Measurements from ENCODE around the gene ECPAS.
"Not testable (repeated sequence)": the region's sequence is repeated elsewhere in the genome, so short reads cannot be mapped to it uniquely, and the experiment has no call there.

ECPAS gene

GRCh38 chr9:111411266-111411665 is 72.9 kb downstream of the ECPAS start:
- no peak for DNase-seq

DNA sequence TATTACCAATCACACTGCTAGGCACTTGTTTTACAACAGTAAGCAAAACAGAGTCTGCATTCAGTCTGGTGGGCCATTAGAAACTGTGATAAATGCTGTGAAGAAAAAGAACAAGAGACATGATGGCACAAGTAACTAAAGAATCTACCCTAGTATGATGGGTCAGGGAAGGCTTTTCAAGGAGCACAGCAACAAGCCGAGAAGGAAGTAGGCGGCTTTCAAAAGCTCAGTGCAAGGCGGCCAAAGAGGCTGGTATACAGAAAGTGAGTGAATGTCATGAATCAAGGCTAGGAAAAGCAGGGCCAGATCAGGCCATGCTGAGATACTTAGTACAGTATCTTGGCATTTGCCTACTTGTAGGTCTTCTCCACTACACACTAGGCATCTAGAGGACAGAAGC is 76.4 kb downstream of the ECPAS start:
- DNase-seq = no peak

DNA sequence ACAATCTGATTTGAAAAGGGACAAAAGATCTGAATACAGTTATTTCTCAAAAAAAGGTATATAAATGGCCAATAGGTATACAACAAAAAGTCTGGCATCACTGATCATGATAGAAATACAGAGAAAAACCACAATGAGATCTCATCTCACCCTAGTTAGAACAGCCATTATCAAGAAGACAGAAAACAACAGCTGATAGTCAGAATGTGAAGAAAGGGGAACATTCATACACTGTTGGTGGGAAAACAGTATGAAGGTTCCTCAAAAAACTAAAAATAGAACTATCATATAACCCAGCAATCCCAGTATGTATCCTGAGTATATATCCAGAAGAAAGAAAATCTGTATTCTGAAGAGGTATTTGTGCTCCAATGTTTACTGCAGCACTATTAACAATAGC is 78.5 kb downstream of the ECPAS start:
- no peak for DNase-seq

DNA sequence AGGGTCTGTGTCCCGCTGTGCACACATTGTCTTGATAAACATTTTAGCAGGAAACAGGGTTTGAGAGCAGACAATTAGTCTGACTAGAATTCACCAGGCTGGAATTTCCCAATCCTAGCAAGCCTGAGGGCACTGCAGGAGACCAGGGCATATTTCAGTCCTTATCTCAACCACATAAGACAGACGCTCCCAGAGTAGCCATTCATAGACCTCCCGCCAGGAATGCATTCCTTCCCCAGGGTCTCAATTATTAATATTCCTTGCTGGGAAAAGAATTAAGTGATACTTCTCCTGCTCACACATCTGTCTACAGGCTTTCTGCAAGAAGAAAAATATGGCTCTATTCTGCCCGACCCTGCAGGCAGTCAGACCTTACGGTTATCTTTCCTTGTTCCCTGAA is 82.7 kb downstream of the ECPAS start:
- not testable (repeated sequence) for DNase-seq

- DNase-seq = no peak
Observed at GRCh38 chr9:111400564-111400898, 83.7 kb downstream of the ECPAS start.

- peak; percentile 0 for DNase-seq
Observed at GRCh38 chr9:111399772-111400563, 84.2 kb downstream of the ECPAS start.

DNA sequence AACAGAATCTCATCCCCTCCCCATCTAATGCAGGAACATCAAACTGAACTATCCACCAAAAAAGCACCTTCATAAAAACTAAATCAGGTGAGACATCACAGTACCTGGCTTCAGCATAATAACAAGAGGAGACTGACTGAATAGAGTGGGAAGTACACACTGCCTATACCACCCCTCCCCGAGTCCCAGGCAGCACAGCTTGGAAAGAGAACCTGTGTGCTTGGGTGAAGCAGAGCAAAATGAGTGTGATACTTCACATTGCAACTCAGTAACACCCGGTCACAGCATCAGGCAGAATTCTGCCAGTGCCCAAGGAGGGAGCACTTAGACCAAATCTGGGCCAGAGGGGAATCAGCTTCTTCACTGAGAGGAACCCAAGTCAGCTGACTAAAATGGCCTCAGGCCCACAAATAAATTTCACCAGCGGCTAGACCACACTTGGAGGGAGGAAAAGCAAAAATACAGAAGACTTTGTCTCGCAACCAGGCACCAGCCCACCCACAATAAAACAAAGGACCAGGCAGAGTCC is 84.9 kb downstream of the ECPAS start:
- no peak for DNase-seq

DNA sequence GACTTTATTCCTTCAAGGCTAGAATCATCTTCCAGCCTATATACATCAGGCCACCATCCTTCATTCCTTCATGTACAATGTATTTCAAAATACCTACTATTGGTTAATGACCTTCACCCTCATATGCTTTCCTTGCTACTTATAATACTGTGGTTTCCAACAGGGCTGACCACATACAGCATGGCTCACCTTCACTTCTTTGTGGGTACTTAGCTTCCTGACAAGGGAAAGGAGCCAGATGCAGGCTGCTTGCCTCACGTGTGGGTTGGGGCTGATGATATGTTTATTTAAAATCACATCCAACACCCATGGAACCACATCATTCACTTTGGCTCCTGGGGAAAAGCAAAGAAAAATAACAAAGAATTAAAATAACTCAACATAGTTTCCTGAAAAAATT is 90.2 kb downstream of the ECPAS start:
- no peak for DNase-seq

DNA sequence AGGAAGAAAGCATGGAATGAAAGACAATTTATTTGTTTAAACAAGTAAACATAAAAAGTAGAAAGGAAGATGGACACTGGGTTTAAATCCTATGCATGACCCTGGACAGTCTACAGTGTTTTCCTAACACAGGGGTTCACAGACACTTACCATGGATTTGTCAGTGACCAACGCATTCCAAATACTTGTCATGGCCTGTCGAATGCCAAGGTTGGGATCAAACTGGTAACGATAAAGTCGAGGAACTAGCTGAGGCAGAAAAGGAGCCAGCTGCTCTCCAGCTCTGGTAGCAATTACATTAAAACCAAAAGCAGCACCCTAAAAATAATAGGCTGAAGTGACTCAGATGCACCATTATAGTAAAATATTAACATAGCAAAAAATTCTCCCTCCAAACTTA is 94.8 kb downstream of the ECPAS start:
- DNase-seq = no peak

- DNase-seq = no peak
Observed at GRCh38 chr9:111386386-111386785, 97.8 kb downstream of the ECPAS start.

- no peak for DNase-seq
Observed at GRCh38 chr9:111381006-111381405, 103.2 kb downstream of the ECPAS start.

GRCh38 chr9:111375817-111376564 is 108.2 kb downstream of the ECPAS start:
- DNase-seq = no peak

DNA sequence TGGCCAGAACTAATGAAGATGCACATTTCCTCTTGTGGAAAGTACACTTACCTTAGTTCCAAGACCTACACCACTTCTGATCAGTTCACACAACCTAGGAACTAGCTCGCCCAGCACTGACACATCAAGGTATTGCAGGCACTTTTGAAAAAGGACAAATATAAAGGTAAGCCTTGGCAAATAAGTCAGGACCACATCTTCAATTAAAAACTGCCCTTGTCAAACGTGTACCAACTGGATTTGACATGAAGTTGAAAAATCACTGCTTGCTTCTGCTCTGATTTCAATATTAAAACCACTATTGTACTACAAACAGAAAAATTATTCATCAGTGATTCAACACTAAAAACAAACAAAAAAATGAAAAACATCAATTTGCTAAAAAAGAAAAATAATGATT is 109.1 kb downstream of the ECPAS start:
- DNase-seq = no peak

- DNase-seq = no peak
Observed at GRCh38 chr9:111372297-111372696, 111.9 kb downstream of the ECPAS start.

DNA sequence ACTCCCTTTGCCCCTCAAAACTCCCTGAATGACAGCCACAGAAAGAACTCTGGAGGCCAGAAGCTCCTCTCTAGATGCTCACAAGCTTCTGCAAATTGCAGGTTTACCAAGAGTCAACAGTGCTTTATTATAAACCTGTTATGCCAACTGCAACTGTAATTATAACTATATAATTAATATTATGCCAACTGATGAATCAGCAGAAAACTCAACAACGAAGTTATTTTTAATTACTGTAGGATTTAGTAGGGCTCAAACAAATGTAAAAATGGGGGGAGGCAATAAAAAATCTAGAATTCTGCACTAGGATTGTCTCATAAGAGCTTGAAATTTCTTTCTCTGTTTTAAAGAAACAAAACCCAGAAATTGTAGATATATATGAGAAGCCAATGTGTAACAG is 117.2 kb downstream of the ECPAS start:
- DNase-seq = no peak

DNA sequence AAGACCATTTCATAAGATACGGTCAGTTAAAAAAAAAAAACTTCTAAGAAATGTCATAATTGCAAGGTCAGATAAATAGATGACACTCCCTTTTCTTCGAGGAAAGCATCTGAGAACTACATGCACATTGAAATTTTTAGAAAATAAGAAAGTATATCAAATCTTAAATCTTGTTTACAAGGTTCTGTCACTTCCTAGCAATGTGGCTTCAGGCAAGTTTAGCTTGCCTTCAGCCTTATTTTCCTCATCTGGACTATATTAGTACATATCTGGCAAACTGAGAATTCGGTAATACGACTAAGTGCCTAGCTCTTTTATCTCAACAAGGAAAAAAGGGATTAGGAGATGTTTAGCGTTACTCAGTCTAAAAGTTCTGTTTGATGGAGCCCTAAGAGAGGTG is 121.7 kb downstream of the ECPAS start:
- no peak for DNase-seq

GRCh38 chr9:111360881-111361280 is 123.3 kb downstream of the ECPAS start:
- no peak for DNase-seq

GRCh38 chr9:111356481-111357244 is 127.5 kb downstream of the ECPAS start:
- DNase-seq = no peak

GRCh38 chr9:111352545-111352944 is 131.6 kb downstream of the ECPAS start:
- no peak for DNase-seq

DNA sequence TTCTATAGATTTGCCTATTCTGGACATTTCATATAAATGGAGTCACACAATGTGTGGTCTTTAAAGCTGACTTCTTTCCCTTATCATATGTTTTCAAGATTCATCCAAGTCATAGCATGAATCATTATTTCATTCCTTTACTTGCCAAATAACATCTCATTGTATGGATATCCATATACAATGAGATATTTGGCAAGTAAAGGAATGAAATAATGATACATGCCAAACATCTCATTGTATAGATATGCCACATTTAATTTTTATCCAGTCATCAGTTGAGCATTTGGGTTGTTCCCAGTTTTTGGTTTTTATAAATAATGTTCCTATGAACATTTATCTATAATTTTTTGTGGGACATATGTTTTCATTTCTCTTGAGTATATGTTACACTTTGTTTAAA is 133.6 kb downstream of the ECPAS start:
- no peak for DNase-seq

DNA sequence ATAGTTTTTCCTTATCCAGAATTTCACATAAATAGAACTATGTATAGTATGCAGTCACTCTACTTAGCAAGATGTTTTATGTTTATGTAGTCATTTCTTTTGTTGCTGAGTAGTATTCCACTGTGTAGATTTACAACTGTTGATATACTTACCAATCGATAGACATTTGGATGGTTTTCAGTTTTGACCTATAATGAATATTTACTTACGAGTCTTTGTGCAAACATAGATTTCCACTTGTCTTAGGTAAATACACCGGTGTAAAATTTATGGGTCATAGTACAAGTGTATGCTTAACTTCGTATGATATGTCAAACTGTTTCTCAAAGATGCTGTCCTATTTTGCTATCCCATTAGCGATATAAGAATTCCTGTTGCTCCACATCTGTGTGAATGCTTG is 134.4 kb downstream of the ECPAS start:
- DNase-seq = peak; percentile 1

DNA sequence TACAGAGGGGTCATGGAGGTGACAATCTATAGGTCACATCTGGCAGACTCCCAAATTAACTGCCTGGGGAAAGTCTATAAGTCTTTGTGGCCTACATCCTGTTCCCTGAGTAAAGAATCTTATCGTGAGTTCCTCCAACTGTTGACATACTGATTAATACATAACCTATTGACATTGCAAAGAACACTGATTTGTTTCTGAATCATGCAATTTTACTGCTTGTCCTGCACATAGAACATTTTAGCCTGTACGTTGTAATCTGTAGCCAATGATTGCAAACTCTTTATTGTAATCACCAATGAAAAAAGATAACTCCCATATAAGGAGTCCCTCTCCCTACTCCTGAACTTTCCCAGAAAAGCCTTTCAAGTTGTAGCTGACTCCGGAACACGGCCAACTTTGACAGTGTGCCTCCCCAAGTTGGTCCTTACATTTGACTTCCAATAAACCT is 135.3 kb downstream of the ECPAS start:
- no peak for DNase-seq

DNA sequence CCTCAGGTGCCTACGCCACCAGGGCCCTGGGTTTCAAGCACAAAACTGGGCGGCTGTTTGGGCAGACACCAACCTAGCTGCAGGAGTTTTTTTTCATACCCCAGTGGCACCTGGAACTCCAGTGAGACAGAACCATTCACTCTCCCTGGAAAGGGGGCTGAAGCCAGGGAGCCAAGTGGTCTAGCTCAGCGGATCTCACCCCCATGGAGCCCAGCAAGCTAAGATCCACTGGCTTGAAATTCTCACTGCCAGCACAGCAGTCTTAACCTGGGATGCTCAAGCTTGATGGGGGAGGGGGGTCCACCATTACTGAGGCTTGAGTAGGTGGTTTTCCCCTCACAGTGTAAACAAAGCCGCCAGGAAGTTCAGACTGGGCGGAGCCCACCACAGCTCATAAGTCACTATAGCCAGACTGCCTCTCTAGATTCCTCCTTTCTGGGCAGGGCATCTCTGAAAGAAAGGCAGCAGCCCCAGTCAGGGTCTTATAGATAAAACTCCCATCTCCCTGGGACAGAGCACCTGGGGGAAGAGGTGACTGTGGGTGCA is 149.8 kb downstream of the ECPAS start:
- DNase-seq = not testable (repeated sequence)
